LoVo (cell line): ENCODE measurements around the gene KIF5C.

Experiments used
- DNase-seq: peaks from one replicate; pipeline ENCODE4 v3.0.0-alpha.2; 2016; ENCODE audit warnings: low spot score

KIF5C gene

DNA sequence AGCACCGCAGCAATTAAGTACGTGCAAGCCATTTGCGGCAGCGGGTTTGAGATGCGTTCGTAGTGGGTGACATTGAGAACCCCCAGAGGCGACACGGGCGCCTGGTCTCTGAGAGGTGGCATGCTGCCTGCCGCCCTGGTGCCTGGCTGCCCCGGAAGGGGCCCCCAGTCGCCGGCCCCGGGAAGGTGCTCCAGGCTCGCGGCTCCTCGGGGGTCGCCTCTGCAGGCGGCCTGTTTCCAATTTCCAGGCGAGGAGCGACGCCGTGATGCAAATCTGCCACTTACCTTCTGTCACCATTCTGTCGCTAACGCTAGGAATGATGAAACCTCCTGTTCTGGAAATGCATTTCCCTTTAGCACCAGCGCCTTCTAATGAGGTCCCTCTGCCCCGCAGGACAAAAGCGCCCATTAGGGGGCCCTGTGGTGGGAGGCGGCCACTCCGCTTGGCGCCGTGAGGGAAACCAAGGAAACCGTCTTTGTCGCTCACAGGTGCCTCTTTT is 13.0 kb downstream of the KIF5C start:
- no peak for DNase-seq

DNA sequence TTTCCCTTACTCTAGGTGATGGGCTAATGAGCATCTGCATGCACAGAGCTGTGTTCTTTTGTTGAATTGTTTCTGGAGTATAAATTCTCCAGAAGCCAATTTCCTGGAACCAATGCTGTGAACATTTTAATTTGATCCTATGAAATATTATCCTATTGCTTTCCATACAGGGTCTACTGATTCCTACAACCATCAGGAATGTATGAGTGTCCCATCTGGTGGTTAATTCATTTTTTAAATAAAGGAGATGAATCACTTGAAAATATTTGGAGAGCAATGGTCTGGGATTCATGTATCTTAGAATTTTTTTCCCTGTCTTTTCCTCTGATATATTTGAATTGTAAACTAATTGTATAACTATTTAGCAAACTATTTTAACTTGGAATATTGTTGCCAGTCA is 14.0 kb downstream of the KIF5C start:
- no peak for DNase-seq

DNA sequence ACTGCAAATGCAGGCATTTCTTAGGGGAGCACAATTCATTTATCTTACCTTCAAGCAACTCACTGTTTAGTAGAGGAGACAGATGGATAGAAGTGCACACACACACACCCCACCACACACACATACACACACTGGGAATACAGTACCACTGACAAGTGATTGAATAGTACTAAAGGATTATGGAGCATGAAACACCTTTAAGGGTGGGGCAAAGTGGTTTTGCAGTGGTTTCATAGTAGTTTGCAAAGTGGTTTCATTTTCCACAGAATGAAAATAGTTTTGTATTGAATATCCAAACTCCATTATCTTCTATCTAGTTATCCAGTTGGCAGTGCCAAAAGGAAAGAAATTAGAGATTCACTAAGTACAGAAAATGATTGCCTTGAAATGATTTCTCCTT is 18.9 kb downstream of the KIF5C start:
- DNase-seq = no peak

GRCh38 chr2:148896136-148896535 is 21.1 kb downstream of the KIF5C start:
- no peak for DNase-seq

GRCh38 chr2:148899638-148900318 is 24.8 kb downstream of the KIF5C start:
- no peak for DNase-seq

- DNase-seq = no peak
Observed at GRCh38 chr2:148900350-148900837, 25.4 kb downstream of the KIF5C start.

- DNase-seq = no peak
Observed at GRCh38 chr2:148901142-148901541, 26.1 kb downstream of the KIF5C start.

DNA sequence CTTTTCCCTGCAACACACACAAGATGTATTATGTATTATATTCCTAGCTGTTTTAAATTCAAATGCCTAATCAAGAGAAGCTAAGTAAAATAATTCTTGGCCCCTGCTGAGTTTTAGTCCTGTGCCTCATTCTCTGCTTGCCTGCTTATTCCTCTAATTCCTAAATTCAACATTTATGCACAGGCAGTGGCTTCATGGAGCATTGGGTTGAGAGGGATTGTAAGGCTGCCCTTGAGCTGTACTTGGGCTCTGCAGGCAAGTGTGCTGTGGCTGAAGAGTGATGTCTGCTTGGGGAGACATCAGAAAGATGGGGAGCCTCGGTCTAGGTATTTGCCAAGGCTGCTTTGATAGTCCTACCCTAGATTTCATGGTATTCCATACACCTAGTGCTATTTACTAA is 27.8 kb downstream of the KIF5C start:
- DNase-seq = no peak

DNA sequence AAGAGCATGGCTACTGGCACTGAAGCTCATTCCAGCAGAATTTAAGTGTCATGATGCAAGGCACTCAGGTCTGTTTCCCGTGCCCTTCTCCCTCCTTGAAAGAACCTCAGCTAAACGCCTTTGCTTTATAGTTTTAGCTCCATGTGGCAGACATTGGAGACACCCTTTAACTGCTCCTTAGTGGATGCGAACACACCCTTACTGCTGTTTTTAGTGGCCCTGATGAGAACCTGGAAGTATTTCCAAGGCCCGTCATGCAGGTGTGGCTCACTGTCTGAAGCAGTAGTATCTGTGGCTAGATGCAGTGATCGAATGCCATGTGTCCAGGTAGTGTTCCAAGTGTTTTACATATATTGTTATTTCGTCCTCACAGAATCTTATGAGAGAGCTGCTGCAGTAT is 28.3 kb downstream of the KIF5C start:
- DNase-seq = no peak

DNA sequence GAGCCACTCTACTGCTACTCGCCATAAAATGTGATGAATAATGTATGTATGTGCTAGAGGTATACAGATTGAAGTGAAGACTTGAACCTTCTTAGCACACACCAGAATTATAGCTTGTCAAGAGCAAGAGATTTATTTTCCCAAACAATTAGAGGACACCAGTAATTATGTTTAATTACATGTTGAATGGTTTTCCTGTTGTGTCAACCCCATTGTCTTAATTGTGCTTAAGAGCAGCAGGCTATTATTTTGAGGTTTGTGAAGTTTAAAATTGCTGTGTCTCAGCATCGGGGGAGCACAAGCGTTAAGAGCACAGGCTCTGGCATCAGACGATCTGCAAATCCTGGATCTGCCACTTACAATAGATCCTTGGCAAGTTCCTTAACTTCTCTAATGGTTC is 29.0 kb downstream of the KIF5C start:
- DNase-seq = no peak

- no peak for DNase-seq
Observed at GRCh38 chr2:148906124-148906523, 31.1 kb downstream of the KIF5C start.

DNA sequence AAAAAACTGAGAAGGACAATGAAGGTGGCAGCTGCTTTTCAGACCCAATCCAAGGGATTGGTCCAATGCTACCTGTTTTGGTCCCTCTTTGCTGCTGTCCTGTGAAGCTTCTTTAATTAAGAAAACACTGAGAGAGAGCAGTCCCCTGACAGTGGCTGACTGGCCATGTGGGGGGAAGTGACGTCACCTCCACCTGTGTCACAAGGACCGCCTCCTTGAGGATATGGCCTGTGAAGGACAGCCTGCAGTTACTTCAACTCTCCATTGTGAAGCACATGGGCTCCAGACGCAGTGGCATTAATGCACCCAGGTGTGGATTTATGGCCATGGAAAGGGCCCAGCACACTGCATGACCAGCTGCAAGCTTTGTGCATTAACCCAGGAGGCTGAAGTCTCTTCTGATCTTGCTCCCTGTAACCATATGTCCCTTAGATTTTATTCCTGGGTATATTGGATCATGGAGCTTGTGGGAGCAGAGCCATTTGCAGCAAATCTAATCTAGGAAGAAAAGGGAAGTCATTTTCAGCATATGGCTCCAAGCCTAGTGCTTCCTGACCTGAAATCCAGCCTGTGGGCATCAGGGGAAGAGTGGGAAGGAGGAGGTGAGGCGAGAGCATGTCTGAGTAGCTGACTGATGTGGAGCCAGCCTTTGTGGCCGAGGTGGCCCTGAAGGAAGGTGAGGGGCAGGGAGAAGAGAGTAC is 32.2 kb downstream of the KIF5C start:
- no peak for DNase-seq

DNA sequence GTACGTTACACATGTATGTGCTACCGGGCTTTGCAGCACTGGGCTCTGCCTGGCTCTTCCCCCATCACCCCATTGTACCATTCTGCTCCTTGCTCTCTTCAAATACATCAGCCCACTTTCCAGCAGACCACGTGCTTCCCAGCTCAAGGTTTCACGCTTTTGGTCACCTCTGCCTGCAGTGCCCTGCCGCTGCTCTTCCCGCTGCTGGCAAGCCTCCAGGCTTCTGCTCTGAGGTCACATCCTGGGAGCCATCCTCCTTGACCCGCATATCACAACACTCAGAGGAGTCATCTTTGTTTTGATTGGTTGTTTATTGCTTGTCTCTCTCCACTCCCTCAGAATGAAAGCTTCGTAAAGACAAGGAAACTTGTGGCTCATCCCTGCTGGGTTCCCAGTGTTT is 34.1 kb downstream of the KIF5C start:
- peak; percentile 2 for DNase-seq

- DNase-seq = no peak
Observed at GRCh38 chr2:148913061-148913460, 38.0 kb downstream of the KIF5C start.

DNA sequence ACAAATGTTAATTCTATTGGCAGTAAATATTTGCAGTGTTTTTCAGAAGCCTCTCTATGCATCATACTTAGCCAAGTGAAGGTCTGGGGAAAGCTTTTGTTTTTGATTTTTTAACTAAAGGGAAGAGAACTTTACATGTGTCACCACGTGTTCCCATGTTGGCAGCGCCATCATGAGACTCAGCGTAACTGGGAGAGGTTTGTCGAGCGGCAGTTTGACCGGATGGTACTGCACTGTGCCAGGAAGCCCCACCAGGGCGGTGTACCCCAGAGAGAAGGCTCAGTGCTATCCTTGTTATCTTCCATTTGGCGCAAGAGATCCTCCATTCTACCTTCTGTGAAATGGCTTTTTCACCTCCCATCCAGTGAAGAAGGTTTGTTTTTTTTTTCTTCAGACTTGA is 38.5 kb downstream of the KIF5C start:
- no peak for DNase-seq

DNA sequence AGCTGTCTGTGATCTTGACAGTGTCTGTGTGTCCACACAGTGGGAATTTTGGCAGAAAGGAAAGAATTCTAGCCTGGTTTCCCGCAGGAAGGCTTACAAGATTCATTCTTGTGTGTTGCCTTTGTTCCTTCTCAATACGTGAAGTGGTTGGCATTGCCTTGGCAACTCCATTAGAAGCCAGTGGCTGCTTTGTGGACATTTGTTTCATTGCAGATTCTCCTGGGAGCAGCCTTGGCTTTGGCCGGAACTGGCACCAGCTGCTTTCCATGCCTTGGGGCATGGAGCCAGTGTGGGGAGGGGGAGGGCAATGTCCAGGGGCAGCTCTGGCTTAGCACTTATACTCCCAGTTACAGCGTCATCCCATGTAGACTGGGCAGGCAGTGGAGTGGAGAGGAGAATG is 39.4 kb downstream of the KIF5C start:
- no peak for DNase-seq

GRCh38 chr2:148917431-148917830 is 42.4 kb downstream of the KIF5C start:
- no peak for DNase-seq

DNA sequence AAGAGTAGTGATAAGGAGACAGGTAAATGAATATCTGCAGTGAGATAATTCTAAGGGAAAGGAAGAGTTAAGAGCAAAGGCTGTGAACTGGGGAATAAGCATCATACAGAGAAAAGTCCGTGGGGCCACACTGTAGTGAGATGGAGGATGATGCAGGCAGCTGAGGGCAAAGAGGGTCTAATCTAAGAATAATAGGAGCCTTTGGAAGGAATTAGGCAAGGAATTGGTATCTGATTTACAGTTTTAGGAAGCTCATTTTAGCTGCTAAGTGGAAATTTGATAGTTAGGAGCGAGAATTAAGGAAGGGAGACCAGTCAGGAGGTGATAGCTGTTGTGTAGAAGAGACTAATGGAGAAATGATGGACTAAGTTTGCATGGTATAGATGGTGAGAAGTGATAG is 43.5 kb downstream of the KIF5C start:
- DNase-seq = no peak

- DNase-seq = no peak
Observed at GRCh38 chr2:148920559-148920958, 45.5 kb downstream of the KIF5C start.

- no peak for DNase-seq
Observed at GRCh38 chr2:148922062-148922461, 47.0 kb downstream of the KIF5C start.

DNA sequence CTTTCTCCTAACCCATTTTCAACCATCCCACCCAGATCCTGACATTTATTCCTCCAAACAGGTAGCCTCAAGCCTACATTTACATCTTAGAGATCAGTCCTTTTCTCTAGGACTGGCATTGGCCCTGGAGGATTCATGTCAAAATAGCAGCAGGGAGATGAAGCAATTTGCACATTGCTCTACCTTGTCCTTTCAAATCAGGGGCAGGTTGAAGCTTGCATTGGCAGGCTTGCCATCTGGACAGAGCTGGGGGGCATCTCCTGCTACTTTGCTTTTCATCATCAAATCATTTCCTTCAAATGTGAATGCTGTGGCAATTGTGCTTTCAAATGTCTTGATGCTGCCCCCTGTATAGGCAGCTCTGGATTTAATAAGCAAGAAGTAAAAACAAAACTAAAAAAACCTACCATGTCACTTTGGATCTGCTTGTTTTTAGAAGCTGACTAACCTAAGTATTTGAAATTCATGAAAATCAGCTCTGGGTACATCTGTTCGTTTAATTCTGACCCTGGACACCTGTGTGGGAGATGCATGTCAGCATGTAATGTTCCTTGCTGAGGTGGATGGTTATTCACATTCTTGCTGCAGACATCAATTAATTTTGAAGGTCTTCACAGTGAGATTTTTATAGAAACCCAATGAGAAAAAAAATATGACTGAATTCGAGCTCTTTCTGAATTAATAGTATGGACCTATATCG is 47.9 kb downstream of the KIF5C start:
- no peak for DNase-seq

DNA sequence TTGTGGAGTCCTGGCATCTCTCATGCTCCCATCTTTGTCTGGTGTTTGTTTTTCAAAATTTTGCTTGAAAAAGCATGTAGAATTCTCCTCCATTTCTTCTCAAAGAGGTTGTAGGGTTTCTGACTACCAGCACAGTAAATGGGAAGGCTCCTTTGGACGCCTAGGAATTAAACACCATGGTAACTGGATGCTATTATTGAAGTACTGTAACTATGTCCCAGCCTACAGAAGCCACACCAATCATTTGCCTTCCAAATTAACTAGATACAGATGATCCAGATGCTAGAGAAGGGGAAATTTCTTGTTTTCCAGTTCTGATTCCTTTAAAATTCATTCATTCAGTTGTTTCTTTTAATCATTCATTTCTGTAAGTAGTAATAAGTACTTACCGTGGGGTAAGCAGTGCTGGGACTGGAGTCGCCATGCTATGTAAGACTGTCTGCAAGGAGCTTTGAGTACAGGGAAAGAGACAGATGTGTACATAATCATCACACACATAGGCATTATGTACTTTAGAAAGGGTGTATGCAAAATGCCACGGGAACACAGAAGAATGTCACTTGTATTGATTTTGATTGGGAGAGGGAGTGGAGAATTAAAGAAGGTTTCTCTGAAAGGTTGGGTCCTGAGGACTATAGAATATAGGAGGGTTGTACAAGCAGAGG is 49.6 kb downstream of the KIF5C start:
- no peak for DNase-seq
